HuH-7.5 (cell line): ENCODE measurements around the gene CD109.

ENCODE experiments used
- DNase-seq: peaks from one replicate; pipeline ENCODE4 v3.0.0; 2011; ENCODE audit warnings: low spot score

Gene CD109

DNA sequence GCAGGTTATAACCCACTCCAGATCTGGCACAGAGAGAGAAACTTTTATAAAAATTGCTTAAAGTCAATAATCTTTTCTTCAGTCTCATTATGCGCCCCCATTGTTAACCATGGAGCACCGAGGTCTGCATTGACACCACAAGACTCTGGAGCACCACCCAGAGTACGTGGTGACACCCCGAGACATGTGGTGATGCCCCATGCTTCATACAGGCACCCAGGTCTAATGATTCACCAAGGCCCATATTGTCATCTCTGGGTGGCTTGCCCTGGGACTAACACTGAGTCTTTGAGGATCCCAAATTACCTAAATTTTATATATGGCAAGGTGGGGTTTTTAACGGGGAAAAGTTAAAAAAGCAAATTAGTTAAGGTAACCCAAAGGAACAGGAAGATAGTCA, 31.1 kb downstream of the CD109 start:
- DNase-seq = no peak

DNA sequence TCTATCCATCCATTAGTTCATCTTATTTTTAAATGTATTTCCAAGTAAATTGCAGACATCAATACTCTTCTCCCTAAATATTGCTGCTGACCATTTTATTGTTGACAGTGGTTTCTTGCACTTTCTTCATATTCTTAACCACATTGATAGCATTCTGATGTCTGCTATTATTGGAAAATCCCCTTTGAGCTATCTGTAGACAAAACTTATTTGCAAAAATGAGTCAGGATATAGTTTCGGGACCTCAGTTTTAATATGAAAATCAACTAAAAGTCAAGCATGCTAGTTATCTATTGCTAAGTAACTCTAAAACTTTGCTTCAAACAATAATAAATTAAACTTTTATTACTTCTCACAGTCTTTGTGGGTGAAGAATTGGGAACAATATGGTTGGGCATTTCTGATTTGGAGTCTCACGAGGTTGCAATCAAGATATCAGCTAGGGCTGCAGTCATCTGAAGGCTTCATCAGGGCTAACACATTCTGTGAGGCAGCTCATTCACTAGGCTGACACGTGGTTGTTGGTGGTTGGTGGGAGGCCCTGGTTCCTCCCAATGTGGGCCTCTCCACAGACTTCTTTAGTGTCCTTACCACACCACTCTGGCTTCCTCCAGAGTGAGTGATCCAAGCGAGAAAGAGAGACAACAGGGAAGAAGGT, 32.7 kb downstream of the CD109 start:
- DNase-seq = no peak

DNA sequence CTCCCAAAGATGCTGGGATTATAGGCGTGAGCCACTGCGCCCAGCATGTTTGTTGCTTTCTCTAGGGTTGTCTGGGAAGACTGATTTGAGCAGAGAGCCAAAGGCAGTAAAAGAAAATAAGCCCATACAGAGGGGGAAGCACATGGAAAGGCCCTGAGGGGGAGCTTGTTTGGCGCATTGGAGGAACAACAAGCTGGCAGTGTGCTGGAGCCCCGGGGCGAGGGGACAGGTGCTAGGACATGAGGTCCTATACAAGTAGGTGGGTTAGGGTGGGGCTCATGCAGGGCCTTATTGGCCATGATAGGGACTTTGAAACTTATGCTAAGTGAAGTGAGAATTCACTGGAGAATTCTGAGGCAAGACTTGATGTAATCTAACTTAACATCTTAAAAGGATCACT, 35.3 kb downstream of the CD109 start:
- DNase-seq = no peak

DNA sequence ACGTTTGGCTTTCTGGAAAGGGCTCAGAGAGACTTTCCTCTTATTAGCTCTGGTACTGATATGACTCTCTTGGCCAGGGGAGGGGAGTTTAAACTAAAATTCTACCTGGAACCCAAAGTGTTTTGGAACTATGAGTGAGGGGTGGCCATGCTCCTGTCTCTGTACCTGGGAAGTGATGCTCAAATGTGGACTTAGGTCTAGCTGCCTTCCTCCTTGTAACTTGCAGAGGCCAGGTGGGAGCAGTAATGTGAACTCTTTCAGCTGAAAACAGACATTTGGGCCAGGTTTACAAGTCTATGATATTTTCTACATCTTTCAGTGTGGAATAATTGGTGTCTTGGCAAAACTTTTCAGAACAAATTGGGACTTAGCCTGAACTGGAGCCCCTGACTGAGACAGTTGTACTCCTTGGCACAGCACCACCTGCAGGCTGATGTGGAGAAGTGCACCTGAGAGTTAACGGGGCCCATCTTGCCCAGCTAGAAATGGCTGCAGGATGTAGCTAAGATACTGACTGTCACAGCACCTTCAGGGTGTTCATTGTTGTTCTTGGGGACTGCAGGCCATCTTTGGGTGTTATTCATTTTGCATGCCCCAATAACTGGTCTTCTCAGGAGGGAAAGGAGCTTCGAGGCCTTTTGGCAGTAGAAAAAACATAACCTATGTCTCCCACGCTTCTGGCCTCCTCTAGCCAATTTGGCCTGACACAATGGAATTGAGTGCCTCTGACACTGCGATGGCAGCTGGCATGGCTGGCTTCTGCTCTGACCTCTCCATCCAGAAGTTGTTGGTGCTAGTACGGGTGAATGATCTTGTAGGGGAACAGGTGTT, 37.1 kb downstream of the CD109 start:
- DNase-seq = peak; percentile 14

DNA sequence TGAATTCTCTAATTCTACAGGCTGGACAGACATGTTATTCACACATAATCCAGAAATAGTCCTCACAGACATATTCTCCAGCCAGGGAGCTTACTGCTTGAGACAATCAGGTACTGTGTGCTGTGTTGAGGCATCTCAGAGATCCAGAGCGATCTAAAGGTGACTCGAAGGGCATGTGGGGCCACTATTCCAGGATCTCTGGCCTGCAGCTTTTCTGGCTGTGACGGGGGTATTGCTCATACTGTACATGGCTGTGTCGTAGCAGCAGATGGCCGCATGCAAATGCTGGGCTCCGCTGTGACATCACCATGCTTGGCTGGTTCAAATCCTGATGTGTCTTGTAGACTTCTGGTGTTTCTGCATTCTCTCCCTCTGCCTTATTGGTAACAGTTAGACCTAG, 37.8 kb downstream of the CD109 start:
- DNase-seq = no peak

DNA sequence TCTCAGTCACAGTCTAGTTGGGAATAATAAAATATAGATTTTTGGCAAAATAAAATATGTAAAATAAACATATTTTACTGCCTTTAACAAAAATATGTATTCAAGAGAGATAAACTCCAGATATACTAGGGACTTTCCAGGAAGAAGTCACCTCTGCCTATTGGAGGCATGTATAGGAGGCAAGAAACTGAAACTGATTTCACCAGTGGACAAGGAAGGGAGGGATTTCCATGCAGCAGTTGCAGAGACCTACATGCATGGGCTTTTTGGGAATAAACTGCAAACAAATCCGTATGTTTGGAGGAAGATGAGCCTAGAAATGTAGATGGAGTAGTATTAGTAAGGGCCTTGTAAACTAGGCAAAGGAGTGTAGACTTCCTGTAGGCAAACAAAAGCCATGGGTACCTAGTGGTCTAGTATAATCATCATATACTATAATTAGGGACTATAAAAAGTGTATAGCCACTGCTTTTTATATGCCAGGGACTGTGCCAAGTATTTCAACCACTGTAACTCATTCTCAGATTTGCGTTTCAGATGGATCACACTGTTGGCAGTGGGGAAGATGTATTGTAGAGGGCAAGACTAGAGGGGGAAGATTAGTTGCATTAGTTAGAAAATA, 38.9 kb downstream of the CD109 start:
- DNase-seq = no peak

DNA sequence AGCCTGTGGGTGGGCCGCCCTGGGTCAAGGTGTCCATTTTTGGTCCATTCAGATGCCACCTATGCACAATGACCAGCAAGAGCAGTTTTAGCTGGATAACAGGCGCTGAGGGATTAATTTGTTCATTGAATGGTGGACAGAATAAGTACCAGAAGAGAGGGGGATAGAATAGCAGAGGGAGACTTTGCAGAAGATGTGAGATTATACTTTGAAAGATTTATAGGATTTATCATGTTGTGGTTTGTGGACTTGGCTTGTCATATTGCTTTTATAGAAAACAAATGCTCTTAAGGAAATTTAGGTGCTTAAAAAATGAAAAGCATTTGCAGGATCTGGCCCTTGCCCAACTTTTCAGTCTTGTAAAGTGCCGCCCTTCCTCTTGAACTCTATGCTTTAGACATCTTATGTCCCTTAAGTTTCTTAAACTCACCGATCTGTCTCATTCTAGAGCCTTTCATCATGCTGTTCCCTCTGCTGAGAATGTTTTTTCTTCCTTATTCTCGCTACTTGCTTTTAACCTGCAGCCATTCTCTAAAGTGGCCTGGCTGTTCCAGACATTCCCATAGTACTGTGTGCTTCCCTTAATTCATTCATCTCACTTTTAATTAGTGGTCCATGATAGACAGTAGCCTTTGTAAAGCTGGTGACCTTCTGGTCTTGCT, 42.5 kb downstream of the CD109 start:
- no peak for DNase-seq

DNA sequence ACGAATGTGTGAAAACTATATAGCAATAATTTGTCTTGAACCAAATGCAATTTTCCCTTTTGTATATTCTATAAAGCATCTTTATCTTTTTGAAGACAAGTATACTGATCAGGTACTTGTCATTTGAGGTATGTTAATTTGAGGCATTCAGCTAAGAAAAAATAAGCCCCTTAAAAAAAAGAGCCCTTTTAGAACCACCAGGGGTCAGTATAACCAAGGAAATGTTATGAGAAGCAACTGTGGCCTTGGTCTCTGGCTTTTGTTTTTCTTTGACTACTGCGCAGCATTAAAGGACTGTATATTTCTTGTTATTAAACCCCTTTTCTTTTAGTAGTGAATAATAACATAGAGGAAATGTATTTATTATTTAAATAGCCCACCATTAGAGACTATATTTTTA, 43.1 kb downstream of the CD109 start:
- DNase-seq = peak; percentile 13

DNA sequence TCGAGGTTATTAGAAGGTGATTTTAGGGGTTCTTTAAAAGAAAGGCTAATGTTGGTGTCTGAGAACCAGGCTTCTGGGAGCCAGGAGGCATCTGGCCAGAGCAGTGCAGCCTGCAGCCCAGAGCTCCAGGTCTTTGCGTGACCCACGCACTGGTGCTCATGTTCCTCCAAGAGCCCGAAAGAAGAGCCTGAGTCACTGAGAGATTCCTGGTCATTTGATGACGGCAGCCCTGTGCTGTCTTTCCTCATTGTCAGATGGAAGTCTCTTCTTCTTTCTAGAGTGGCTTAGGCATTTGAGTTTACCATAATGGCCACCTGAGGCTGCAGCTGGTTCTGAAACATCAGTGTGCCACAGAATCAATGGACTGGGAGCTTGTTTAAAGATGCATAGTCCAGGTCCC, 46.4 kb downstream of the CD109 start:
- no peak for DNase-seq

DNA sequence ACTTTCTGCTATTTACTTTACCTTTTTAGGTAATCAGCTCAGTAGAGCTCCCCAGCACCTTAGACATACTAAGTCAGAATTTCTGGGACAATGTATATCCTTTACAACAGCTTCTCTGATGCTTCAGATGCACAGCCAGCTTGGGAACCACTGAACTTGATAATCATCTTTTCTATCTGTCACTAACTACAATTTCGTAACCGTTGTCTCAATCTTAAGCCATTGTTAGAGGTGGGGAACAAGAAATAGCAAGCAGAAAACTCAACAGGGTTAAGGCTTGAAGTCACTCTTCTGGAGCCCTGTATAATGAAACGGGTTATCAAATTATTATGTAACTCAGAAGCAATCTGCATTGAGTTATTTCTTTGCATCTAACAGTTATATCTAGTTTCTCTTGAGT, 47.1 kb downstream of the CD109 start:
- no peak for DNase-seq

DNA sequence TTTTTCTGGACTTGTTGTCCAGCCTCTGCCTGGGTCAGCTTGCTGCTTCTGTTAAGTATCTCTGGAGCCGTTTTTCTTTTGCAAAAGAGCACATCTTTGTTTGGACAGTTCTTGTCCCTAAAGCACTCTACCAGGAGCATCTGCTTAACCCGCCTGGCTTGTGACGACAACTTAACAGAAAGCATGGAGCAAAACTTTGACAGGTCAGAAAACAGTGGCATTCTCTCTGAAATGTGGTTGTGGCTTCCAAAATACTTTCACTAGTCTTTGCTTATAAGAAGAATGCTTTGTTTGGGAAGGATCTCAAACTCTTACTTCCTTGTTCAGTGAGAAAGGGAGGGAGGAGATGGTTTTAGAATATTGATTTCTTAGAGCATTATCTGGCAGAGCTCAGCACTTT, 47.6 kb downstream of the CD109 start:
- DNase-seq = no peak

DNA sequence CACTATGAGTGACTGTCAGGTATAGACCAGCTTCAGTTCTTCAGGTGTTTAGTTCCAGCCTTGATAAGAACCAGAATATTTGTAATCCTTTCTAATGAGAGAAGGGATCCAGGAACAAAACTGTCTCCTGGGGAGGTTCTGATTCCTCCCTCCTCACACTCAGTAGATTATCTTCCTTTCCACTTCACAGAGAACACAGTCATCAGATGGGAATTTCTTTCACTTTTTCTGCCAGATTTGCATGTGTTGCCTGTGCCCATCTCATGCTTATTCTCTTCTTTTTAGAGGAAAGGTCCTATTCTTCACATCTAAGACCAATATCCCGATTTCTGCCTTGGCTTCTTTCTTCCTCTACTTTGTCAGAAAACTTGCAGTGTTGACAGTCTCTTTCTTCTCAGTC, 50.8 kb downstream of the CD109 start:
- DNase-seq = no peak

DNA sequence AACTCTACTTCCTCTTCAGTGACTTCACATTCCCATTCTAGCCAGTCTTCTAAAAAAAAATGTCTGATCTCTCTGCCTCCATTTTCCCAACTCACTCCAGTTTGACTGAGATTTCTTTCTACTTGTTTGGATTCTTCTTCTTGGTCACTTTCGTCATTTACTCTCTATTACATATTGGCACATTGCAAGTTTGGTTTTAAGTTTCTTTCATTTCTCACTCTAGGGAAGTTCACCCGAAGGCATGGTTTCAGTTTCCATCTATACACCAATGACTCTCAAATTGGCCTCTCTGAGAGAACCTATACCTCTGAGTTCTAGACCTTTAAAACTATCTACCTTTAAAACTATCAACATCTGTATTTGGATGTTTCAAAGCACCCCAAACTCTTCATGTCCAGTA, 51.3 kb downstream of the CD109 start:
- no peak for DNase-seq

DNA sequence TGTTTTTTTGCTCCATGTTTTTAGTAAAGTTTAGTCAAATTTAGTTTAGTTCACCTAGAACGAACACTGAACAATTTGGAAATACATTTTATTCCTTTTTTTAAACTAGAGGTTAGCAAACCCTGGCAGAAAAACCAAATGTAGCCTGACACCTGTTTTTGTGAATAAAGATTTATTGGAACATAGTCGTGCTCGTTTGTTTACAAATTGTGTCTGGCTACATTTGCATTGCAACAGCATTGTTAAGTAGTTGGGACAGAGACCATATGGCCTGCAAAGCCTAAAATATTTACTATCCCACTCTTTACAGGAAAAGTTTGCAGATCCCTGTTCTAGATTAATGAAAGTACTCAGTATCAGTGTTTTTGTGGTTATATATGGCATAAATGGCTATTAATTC, 56.9 kb downstream of the CD109 start:
- no peak for DNase-seq

DNA sequence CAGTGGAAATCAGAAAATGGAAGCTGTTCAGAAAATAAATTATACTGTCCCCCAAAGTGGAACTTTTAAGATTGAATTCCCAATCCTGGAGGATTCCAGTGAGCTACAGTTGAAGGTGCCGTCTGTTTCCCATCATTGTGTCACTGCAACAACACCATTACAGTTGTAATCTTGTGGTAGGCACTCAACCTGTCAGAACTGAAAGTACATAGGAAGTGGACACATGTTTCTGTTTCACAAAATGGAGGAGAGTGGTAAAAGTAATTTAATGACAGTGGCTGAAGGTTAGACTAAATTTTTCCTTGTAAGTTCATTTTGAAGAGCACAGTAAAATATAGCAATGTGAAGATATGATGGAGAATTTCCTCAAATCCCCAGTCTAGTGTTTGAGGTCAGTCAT, 70.0 kb downstream of the CD109 start:
- DNase-seq = no peak

DNA sequence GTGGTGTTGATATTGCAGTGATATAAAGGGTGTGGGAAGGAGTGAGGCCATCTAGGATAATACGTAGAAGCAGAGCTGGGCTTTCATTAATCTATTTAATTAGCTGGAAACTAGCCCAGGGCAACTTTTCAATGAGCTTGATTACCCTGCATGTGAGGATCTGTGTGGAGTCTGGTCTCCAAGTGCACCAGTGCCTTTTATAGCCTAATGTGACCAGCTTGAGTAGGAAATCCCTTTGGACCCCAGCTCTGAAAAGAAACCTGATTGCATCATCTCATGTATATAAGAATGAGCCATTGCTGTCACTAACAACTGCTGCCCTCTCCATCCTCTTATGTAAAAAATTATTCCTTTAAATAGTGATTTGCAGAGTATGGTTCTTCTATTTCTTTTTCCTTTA, 72.6 kb downstream of the CD109 start:
- DNase-seq = no peak

DNA sequence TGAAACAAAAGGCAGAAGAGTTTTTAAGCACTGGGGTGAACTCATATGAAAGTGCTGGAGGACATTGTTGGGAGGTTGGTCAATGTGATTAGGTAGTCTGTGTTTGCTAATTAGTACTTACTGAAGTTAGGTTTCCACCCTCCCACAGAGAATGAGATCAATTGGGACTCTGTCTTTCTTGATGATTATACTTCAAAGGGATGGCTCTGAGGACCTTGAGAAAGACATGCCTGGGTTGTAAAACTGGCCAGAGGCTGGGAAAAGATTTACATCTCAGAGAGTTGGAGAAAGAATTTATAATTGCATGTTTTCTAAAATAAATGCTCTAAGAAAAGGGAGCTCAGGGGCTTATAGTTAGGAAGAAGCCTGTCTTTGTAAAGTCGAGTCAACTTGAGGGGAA, 74.0 kb downstream of the CD109 start:
- no peak for DNase-seq

DNA sequence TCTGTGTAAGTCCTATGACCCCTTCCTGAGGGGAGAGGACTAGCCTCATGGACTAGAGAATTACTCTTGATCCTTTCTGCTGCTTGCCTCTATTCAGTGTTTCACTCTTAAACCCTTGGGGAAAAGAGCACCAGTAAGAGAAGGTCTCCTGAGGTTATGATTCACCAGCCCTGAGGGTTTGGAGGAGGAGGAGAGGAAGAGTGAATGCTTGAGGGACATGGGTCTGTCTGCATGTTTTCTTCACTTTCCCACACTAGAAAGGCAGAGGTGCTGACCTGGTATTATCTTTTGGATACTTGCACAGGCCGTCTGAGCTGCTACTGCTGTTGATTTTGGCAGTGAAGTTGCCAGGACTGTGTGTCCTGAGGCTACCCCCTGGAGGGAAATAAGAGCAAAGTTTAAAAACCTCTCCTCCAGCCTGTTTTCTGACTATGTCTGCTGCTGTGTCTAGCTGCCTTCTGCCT, 78.3 kb downstream of the CD109 start:
- DNase-seq = peak; percentile 13

DNA sequence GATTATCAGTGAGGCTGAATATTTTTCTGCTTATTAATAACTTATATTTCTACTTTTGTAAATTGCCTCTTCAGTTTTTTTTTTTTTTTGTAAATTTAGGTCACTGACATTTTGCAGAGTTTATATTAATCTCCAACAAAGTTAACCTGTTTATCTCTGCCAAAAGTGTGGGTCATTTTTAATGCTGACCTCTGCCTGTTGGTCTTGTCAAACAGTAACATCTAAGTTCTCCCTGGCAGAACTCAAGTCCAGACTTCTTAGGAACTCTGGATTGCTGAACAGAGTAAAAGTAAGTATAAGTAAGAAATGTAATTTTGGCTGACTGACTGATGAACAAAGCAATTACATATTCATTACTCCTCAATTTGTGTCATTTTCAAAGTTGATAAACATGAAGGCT, 83.9 kb downstream of the CD109 start:
- no peak for DNase-seq

DNA sequence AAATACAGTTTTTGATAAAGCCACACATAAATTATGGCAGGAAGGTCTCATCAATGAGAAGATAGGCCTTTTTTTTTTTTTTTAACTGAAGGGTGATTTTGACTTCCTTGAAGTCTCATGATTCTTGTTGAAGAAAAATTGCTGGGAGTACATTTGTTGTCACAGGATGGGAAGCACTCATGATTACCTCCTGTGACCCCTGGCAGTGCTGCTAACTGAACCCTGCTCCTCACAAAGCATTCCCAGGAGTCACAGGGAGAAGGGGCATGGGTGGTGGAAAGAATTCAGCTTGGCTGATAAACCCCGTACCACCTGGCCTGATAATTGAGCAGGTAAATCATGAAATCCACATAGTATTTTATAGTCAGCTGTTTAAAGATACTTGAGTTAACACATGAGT, 86.9 kb downstream of the CD109 start:
- DNase-seq = no peak

DNA sequence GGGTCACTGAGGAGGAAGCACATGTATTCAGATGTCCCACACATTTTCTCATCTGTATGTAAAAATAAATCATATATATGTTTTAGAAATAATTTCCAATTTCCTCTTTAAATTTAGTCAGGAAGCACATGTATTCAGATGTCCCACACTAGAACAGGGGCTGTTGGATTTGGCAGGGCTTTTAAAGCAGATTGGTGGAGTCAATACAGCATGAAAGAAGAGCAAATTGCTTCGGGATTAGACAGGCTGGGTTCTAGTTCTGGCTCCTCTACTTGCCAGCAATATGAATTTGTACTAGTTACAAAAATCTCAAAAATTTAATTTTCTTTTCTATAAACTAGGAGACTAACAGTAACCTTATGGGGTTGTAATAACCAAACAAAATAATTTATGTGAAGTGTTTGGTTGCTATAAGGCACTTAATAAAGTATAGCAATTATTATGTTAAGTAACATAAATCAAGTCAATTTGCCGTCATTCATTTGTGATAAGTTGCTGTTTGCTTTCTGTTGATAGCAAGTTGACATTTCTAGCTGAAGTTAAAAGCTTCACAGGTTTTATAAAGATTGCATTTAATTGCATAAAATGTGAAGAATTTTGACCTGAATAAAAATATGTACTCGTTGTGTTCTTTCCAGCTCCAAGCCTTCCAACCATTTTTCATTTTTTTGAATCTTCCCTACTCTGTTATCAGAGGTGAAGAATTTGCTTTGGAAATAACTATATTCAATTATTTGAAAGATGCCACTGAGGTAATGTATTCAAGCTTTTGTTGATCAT, 88.9 kb downstream of the CD109 start:
- no peak for DNase-seq

DNA sequence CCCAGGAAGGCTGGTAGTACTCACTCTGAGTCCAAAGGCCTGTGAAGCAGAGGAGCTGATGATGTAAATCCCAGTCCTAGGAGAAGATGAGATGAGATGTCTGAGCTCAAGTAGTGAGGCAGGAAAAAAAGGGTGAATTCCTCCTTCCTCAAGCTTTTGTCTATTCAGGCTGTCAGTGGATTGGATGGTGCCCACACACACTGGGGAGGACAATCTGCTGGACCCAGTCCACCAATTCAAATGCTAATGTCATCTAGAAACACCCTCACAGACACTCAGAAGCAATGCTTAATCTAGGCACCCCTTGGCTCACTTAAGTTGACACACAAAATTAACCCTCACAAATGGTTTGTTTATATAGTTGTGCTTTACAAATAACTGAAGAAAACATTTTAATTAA, 94.6 kb downstream of the CD109 start:
- DNase-seq = no peak
